HG03378 (cell line): Measurements from ENCODE around the gene MACROD2.

ENCODE experiments used
- ATAC-seq: cut with Tn5 transposase; IDR thresholded peaks from one replicate; pipeline ENCODE4 v1.9.1; 2021; ENCODE audit warnings: mild to moderate bottlenecking, moderate library complexity; ENCODE audit not compliant: unreplicated experiment

MACROD2 gene

DNA sequence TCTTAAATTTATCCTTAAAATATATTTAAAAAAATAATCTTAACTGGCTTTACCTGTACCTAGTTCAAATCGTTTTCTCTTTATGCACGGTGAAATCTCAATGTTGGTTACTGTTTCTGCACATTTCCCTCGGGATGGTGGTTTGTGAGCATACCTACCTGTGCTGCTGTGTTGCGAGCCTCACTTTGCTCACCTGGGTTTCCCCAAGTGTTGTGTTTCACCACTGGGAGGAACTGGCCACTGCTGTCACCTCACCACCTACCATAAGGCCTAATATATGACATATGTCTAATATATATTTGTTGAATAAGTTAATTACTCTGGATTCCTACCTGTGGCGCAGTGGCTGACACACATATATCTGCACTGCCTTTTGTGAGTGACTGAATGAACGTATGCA lies 835.6 kb downstream of the MACROD2 start:
- ATAC-seq, result peak; percentile 3

DNA sequence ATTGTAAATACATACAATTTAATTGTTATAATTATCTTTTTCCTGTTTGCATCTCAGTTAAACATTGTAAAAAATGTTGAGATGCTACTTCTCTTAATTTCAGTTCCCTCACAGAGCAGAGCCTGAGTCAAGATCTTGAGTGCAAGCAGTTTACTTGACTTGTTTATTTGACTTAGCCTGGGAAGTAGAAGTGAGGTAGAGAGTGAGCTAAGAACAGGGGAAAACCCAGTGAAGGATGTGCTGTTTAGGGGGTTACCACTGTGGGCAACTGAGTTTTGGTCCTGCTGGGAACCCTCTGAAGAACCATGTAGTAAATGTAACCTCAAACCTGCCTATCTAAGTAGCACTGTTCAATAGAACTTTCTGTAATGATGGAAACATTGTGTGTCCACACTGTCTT lies 837.3 kb downstream of the MACROD2 start:
- ATAC-seq, result peak; percentile 74

DNA sequence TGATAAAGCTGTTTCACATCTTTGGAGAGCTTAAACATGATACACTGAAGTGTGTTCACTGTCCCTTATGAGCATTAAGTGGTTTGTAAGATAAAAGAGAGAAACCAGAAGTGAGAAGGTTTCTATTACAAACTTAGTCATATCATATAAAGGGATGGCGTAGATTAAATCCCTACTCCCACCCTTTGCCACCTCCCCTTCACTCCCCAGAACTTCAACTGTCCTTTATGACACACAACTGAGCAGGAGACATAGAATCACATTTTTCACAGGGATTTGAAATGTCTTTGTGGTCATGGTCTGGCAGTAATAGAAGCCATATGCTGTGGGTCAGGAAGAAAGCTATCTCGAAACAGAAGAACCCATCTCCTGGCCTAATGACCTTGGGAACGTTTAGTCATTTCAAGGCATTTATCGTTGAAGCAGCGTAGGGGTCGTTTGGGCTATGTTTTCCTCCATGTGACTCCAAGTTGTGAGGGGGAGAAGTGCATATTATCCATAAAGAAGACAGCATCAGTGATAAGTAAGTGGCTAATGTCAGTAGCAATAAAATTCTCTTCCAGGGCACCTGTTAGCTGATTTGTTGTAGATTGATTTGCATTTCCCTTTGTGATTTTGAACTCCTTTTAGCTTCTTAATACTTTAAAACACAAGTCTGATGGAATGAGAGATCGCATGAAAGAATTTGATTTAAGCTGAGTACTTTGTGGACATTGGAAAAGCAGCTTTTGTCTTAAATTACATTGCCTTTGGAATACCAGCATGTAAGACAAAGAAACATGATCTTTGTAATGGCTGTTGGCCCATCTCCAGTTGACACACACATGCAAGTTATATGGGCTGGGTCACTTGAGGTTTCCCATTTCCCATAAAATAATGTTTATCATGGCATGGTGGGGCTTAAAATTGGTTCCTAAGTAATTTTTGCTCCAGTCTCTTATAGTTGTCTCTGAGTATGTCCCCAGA lies 843.6 kb downstream of the MACROD2 start:
- peak; percentile 85 for ATAC-seq

DNA sequence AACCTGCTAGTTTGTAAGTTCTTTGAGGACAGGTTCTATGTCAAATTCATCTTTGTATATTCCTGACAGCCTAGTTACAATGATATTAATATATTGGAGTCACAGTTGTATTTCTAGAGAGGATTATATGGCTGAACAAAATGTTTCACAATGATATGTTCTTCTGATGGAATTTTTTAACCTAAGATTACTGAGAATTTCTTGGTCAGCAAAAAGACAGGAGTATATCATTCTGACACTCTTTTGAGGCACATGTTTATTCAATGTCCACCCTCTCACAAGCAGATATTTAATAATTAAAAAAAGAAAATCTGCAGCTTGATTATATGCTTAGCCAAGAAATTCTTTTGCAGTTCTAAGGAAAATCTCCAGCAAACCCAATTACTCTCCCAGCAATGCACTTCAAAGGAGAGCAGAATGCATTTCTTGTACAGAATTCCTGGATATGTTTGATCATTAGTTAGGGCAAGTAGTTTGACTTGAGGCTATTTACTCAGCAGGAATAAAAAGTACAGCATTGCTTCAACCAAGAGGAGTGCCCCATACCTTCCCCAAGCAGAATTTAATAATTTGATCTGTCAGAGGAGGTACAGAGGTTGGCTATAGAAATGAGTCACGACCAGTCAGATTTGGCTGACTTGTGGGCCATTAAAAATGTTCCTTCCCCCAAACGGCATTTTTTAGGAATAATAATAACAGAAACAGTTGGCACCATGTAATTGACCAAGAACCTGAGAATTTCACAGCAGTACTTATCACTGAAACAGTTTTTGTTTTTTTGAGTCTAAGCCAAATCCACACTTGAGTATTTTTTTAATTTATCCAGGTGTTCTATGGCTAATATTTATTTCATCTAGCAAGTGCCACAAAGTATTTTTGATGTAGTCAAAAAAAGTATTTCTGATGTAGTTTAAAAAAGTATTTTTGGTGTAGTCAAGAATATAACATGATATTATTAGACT lies 850.2 kb downstream of the MACROD2 start:
- no peak for ATAC-seq

DNA sequence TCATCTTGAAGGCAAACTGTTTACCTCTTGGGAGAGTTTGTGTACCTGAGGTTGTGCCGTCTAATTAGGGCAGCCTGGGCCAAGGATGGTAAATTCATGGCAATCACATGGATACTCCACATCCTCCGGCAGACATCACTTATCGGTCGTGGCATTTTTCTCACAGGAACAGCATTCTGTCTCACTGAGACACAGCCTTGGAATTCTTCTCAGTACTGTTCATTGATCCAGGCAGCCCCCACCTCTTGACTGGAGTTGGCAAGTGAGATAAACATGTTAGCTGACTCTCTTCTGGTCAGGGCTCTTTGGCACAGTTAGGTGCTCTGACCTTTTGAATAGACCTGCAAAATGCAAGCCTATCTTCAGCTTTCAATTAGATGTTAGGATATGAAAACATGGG lies 853.5 kb downstream of the MACROD2 start:
- no peak for ATAC-seq

DNA sequence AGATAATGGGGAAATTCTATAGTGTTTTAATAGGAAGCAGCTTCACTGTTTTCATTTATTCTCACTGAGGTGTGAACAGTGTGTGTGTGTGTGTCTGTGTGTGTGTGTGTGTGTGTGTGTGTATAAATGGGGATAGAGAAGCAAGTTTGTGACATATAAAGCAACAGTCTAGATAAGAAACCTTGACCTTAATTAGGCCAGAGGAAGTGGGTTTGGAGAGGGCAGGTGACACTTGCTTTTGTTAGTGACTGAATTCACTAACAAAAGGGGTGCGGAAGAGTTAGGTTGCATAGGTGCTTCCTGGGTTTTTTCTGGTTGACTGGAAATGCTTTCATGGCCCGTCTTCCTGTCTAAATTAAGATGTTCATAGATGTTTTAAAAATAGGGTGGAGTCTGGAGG lies 857.8 kb downstream of the MACROD2 start:
- ATAC-seq, result no peak

DNA sequence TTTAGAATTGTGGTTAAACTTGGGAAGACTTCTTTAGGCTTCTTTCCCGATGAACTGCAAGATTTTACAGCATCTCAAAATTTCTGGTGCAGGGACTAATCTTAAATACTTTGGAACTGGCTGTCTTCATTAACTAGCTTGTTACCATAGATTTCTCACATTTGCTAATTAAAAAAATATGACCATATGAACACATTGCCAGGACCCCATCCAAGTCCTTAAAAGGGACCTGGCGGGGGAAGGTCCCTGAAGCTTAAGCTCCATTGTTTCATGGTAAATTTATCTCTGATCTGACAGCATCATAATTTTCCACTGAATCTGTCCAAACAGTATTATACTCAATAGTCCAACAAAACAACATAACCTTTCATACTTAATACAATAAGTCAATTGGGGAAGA lies 859.9 kb downstream of the MACROD2 start:
- no peak for ATAC-seq

DNA sequence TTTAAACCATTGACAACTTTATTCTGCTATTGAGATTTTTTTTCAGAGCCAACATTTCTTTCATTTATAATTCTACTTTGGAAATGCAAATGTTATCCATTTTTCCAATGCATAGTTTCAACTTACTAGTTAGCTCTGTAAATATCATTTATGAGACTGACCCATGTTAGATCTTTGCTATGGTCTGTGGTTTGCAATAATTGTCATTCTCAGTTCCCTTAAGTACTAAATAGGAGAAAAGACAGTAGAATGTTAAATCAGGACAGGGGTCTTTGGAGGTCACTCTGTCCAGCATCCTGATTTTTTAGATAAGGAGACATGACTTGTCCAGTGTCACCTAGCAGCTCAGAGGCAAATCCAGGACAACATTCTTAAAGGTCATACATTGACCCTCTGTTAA lies 864.3 kb downstream of the MACROD2 start:
- no peak for ATAC-seq

DNA sequence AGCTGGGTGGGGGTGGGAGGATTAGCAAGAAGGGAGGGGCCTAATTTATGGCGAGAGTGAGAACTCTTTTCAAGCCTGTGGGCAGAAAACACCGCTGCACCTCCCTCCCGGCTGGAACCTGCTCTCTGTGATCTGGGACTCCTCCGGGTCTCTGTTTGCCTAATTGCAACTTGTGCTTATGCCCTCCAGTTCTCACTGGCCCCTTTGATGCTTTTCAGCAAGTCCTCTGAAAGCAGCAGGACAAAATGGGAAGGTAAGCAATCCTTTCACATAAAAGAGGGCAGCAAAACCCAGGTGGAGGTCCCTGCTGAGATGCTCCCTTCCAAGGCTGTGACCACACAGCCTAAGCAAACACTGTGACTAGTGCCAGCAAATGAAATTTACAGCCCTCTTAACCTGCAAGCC lies 865.1 kb downstream of the MACROD2 start:
- ATAC-seq, result peak; percentile 38

DNA sequence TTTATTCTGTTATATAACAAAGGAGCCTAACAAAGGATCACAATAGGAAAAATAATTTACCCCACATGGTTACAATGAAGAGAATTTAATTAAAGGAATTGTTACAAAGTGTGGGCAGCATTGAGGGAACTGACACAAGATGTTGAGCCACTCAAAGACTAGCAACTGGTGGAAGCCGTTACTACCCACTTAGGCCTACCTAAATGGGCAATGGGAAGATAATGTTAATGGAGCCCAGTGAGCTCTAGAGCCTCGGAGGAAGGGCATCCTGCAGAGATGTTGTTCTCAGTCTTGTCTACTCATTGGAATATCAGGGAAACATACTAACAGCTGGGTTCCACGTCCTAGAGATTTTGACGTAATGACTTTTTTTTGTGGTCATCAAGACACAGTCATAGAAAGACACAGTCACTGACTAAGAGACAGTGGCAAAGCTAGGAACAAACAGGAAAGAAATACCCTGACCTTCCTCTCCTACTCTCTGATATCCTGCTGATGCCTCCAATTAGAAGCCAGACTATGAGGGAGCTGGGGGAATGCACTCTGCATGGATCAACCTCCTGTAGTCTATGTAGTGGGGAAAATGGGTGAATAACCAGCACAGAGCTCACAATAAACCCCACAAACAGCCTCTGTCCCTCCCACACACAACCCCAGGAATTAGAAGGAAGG lies 865.8 kb downstream of the MACROD2 start:
- no peak for ATAC-seq

DNA sequence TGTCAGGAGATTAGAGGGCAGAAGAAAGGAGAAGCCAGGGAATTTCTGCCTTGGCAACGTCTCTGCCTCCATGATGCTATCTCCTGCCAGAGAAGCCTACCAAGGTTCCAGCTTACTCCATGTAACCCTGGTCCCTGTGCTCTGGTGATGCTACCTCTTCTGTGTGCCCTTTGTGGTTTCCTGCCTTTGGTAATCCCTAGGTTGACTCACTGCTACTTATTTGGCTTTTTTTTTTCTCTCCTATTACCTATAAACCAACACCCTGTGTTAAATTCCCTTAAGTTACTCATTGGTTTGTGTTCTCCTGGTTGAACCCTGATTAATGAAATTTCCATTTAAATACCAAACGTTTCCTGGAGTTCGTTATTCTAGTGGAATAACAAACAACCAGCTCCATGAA lies 869.9 kb downstream of the MACROD2 start:
- peak; percentile 49 for ATAC-seq

DNA sequence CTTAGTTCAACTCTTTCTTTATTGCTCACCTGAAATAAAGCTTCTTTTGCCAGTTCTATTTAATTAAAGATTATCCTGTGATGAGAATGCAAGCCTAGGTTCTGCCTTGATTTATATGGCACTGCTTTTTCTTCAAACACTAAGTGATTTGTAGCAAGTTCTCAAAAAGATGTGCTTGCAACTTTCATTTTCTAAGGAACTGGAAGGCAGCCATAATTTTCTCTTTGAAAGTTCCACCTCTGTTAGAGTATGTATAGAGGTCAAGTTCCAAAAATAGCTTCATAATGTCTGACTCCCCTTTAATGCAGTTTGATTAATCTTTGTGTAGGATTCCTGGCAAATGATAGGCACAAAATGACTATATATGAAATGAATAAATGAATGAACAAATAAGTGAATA lies 870.4 kb downstream of the MACROD2 start:
- ATAC-seq, result no peak

DNA sequence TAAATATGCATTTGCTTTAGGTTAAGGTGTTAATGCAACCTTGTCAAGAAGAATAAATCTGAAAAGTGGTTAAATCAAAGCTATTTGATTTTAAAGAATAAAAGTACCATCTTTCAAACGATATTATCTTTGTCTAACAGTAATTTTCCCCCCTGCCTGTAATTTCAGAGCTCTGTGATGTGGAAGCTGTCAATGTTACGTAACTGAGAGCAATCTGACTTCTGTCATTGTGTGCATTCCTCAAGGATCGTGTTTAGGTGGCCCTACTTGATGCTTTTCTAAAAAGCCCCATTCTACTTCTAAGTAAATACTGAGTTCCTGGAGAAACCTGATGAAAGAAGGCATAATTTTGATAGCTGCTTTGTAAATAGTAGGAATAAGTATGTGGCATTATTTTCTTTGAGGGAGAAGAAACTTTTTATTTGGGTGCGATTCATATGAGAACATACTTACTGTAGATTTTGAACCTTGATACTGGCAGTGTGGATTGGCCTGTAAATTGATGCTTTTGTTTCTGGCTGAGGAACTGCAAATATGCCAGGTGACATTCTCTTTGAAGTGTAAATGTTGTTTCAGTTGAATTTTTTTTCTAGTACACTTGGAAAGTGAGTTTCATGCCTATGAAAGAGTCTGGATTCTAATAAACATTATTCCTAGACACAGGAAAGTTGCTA lies 871.7 kb downstream of the MACROD2 start:
- ATAC-seq, result no peak

DNA sequence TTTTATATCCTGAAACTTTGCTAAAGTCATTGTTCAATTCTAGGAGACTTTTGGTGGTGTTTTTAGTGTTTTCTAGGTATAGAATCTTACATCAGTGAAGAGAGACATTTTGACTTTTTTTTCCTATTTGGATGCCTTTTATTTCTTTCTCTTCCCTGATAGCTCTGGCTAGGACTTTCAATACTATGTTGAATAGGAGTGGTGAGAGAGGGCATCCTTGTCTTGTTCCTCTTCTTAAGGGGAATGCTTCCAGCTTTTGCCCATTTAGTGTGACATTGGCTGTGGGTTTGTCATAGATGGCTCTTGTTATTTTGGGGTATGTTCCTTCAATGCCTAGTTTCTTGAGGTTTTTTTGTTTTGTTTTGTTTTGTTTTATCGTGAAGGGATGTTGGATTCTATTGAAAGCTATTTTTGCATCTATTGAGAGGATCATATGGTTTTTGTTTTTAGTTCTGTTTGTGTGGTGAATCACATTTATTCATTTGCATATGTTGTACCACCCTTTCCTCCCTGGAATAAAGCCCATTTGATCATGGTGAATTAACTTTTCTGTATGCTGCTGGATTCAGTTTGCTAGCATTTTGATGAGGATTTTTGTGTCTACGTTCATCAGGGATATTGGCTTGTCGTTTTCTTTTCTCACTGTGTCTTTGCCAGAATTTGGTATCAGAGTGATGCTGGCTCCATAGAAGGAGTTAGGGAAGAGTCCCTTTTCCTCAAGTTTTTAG lies 882.1 kb downstream of the MACROD2 start:
- no peak for ATAC-seq

DNA sequence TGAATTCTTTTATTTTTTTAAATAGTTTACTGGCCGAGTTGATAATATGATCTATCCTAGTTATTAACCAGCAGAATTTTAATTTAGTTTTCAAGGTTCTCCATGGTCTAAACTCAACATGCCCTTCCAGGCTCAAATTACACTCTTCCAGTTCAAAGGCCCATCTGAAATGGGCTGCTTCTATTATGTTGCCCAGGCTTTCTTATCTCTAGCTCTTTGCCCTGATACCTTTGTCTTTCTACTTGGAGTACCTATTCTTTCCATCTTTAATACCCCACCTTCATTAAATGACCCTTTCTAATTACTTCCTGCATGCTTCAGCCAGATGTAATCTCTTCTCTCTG lies 883.3 kb downstream of the MACROD2 start:
- ATAC-seq, result no peak

DNA sequence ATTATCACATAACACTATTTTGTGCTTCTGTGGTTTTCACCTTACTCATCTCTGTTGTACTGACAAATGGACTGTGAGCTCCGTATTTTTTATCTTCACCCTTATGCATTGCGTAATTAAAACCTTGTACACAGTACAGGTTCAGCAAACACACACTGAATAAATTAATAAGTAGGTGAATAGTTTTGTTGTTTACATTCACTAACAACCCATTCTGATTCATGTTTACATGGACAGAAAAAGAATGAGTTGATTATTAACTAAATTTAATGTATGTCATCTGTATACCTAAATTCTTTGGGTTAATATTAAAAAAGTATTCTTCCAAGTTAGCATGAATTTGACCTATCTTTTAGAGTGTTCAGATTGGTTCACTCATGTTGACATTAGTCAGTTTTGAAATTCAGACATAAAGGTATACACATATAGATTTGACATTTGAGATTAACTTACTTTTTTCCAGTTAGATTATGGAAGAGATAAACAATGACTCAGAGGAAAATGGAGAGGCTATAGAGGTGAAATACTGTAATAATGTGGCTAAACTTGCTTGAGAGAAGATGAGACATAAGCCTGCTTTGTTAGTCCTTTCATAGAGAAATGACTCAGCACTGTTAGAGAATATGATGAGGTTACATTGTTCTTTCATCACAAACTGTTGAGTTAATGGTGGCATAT lies 883.8 kb downstream of the MACROD2 start:
- ATAC-seq, result peak; percentile 80

DNA sequence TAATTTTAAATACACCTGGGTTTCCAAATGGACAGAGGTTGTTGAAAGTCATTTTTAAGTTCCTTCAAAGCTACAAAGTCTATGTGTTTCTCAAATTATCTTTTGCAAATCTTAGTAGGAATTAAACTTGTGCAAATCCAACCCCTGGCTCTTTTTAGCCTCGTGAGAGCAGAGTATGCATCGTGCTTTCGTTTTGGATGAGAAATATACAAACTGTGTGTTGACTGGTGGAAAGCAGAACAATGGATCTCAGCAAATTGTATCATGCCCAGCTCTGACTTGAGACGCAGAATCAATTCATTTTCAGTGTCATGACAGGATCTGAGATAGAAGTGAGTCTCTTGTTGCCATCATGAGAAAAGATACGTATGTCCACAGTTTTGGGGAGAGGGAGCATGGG lies 884.5 kb downstream of the MACROD2 start:
- ATAC-seq, result no peak

DNA sequence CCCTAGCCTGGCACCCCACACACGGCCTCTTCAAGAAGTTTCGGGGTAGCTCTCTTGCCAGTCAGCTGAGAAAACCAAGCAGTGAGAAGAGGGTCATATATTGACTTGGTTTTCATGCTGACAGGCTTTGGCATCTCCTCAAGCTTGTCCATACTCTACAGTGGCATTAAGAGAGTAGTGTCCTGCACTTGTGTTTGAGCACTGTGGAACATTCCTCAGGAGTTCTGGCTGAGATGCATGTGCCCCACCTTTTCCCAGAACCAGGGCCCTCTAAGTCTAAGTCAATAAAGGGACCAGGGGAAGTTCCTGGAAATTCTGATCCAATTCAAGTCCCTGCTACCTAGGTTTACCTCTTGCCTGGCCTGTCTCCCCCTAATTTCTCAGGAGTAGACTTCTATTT lies 886.2 kb downstream of the MACROD2 start:
- no peak for ATAC-seq

DNA sequence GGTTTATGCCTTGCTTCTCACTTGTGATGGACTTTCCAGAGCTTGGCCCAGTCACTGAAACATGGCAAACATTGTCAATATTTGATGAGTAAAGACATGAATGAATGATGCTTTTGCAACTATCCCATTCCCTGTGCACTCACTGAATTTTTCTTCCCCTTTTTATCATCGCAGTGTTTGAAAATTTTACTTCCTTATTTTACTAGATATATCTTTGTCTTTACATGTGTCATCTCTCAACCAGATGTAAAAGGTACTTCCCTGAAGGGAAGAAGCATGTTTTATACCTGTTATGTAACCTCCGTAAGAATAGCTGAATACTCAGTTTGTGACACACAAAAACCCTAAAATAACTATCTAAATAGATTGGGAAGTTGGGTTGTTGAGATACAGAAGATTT lies 886.8 kb downstream of the MACROD2 start:
- ATAC-seq, result no peak
